Activated T-helper 1 cell treated with anti-CD3 and anti-CD28 coated beads, Interleukin-12 subunit alpha, Interleukin-12 subunit beta, Interleukin-2, Interleukin-4 antibody, amounts not matched to agents 30 ng/mL and 10 ng/mL and 1 ng/mL, durations not matched to agents 14 hours and 24 hours and 36 hours (primary cell): Measurements from ENCODE around the gene BTAF1. TPM values are rescaled to one million over a fixed set of nuclear protein-coding genes. Genes with fewer than 3 reads are reported as not detected.
"Not testable (repeated sequence)": the region's sequence is repeated elsewhere in the genome, so short reads cannot be mapped to it uniquely, and the experiment has no call there.

Experiments used
- DNase-seq: peaks from one replicate; pipeline ENCODE4 v3.0.0; 2021; ENCODE audit warnings: low spot score
- H3K27ac Mint-ChIP-seq: one replicate; pipeline ENCODE4 v1.8.0; 2021; ENCODE audit warnings: mild to moderate bottlenecking, mixed read lengths
- H3K27me3 Mint-ChIP-seq: one replicate; pipeline ENCODE4 v1.8.0; 2022; ENCODE audit warnings: mild to moderate bottlenecking, moderate library complexity, mixed read lengths; ENCODE audit not compliant: insufficient read depth
- H3K36me3 Mint-ChIP-seq: one replicate; pipeline ENCODE4 v1.8.0; 2021; ENCODE audit warnings: low read depth, mixed read lengths
- H3K4me1 Mint-ChIP-seq: one replicate; pipeline ENCODE4 v1.8.0; 2021; ENCODE audit warnings: low read depth, mixed read lengths
- H3K4me3 Mint-ChIP-seq: one replicate; pipeline ENCODE4 v1.8.0; 2021; ENCODE audit warnings: mild to moderate bottlenecking, moderate library complexity, mixed read lengths
- H3K9me3 Mint-ChIP-seq: one replicate; pipeline ENCODE4 v1.8.0; 2021; ENCODE audit warnings: mixed read lengths
- intact Hi-C: fragments of 100-400 bp; cut with micrococcal nuclease; formaldehyde crosslinking; loops from one replicate; pipeline ENCODE4 v1.15.1; 2024
- total RNA-seq: library from RNA; stranded (reverse); gene quantifications from 2 replicates; pipeline ENCODE4 v1.2.3, GENCODE V29; 2022

Gene BTAF1
- total RNA-seq, 1 donor from 2014 or later: 58.8 TPM

DNA sequence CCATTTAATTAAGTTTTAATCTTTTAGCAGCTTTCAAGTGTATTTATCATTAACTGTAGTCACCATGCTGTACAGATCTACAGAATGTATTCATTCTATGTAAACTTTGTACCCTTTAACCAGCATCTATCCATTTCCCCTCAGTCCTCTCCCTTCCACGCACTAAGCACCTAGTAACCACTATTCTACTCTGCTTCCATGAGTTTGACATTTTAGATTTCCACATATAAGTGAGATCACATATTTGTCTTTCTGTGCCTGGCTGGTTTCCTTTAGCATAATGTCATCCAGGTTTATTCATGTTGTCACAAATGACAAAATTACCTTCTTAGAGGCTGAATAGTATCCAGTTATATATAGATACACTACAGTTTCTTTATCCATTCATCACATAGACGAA lies 79.7 kb downstream of the BTAF1 start:
- peaks cover 5% of the 10 kb centered on the region for H3K4me1 Mint-ChIP-seq
- intact Hi-C loops: no loop called here
- H3K36me3 Mint-ChIP-seq: peaks cover 48% of the 10 kb centered on the region
- H3K27me3 Mint-ChIP-seq: no peaks in the 10 kb centered on the region
- H3K9me3 Mint-ChIP-seq: no peaks in the 10 kb centered on the region
- H3K27ac Mint-ChIP-seq: no peak overlapping the region
- no peak for DNase-seq
- no peak overlapping the region for H3K4me3 Mint-ChIP-seq

DNA sequence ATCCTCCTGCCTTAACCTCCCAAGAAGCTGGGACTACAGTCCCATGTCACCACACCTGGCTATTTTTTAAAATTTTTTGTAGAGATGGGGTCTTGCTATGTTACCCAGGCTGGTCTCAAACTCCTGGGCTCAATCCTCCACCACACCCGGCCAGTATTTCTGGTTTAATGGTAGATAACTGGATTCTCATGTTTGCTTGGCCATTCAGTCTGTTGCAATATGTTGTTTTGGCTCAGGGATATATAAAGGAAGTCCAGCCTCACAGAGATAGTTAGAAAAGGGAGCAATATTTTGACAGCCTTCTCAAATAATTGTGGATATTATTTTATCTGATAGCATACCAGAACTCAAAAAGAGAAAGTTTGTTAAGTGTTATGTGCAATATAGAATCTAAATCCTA lies 82.4 kb downstream of the BTAF1 start:
- DNase-seq: no peak
- intact Hi-C loops: no loop called here
- Mint-ChIP-seq H3K27me3 (no peaks in the 10 kb centered on the region), H3K9me3 (no peaks in the 10 kb centered on the region), H3K4me3 (no peak overlapping the region), H3K27ac (no peak overlapping the region), H3K4me1 (peaks cover 18% of the 10 kb centered on the region), H3K36me3 (peaks cover 51% of the 10 kb centered on the region)

DNA sequence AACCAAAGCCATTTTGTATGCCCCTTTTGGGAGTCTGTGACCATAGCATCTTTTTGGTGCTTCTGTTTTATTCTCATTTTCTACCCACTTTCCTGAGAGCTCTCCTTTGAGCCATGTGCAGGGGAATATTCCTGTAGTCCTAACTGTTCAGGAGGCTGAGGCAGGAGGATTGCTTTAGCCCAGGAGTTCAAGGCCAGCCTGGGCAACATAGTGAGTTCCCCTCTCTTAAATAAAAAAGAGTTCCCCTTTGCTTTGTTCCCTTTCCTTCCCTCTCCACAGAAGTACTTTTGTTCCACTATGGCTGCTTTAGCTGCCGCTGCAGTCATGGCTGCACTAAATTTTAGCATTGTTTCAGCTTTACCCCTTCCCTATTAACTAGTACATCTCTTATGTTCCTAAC lies 85.9 kb downstream of the BTAF1 start:
- peaks cover 24% of the 10 kb centered on the region for H3K4me1 Mint-ChIP-seq
- H3K4me3 Mint-ChIP-seq: no peak overlapping the region
- no peak overlapping the region for H3K27ac Mint-ChIP-seq
- no peaks in the 10 kb centered on the region for H3K9me3 Mint-ChIP-seq
- H3K27me3 Mint-ChIP-seq: no peaks in the 10 kb centered on the region
- DNase-seq: no peak
- intact Hi-C loops: no loop called here
- H3K36me3 Mint-ChIP-seq: peaks cover 44% of the 10 kb centered on the region

DNA sequence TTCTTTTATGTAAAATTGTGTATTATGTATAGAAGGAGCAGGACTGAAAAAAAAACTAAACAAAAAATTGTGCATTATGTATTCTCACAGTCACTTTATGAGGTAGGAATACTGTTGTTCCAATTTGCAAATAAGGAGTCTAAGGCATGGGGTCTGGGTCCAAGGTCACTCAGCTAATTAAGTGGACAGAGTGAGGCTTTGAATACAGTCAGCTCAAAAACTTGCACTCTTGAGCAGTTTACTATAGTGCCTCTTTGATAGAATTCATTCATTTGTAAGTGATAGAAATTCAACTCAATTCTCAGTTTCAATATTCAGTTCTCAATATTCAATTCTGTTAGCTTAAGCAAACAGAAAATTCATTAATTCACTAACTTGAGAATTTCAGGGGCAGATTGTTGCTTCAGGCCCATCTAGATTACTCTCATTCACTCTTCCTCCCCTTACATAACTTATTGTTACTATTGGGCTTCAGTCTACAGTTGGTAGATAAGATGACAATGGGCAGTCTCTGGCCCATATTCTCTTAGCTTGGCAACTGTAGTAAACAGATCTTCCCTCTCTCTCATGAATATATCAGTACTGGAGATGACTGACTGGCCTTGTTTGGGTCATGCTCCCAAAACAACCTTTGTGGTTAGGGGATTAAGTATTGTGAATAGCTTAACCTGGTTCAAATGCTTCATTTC lies 86.6 kb downstream of the BTAF1 start:
- peaks cover 39% of the 10 kb centered on the region for H3K36me3 Mint-ChIP-seq

DNA sequence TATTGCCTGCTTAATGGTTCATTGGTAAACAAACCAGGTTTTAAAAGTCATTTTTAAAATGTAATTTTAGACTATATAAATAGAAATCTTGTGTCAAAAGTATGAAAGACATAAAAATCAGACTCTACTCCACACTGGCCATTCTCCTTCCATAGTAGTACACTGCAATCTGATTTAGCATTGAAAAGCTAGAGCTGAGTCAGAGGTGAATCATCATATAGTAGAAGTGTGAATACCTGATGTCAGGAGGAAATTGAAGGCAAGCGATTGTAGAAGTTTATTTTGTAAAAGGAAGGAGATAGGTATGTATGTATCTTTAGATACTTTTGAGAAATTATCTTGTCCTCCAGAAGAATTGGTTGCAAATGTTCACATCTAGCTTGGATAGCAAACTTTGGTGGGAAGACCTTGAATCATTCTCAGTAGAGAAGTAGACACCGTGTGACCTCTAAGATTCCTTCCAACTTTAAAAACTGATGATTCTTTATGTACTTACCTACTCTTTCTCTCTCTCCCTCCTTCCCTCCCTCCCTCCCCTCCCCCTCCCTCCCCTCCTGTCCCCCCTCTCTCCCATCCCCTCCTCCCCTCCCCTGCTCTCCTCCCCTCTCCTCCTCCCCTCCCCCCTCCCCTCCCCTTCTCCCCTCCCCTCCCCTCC lies 88.1 kb downstream of the BTAF1 start:
- no peak for DNase-seq
- Mint-ChIP-seq H3K36me3 (peaks cover 40% of the 10 kb centered on the region), H3K4me3 (no peak overlapping the region), H3K27ac (no peak overlapping the region), H3K27me3 (no peaks in the 10 kb centered on the region), H3K9me3 (no peaks in the 10 kb centered on the region), H3K4me1 (peaks cover 19% of the 10 kb centered on the region)
- intact Hi-C loops: loop anchor here (2.0 kb wide), 1 partner anchor 37 kb away; no protein-coding TSS in a partner anchor

More for the DNA sequence above, 86.6 kb downstream of the BTAF1 start:
- Mint-ChIP-seq H3K4me1 (peaks cover 19% of the 10 kb centered on the region), H3K4me3 (no peak overlapping the region), H3K9me3 (no peaks in the 10 kb centered on the region), H3K27me3 (no peaks in the 10 kb centered on the region), H3K27ac (no peak overlapping the region)
- intact Hi-C loops: loop anchor here (2.0 kb wide), 1 partner anchor 35 kb away; no protein-coding TSS in a partner anchor
- DNase-seq: no peak

DNA sequence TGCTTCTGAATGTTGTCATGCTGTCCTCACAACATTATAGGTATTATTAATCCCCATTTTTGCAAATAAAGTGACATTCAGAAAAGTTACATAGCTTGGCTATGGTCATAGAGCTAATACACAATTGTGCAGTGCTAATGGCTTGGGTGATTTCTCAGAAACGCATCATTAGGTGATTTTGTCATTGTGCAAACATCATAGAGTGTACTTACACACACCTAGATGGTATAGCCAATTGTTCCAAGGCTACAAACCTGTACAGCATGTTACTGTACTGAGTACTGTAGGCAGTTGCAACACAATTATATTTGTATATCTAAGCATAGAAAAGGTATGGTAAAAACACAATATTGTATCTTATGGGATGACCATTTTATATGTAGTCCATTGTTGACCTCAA lies 91.0 kb downstream of the BTAF1 start:
- Mint-ChIP-seq H3K4me1 (peaks cover 18% of the 10 kb centered on the region), H3K27me3 (no peaks in the 10 kb centered on the region), H3K27ac (no peak overlapping the region), H3K9me3 (no peaks in the 10 kb centered on the region), H3K4me3 (no peak overlapping the region), H3K36me3 (peaks cover 51% of the 10 kb centered on the region)
- intact Hi-C loops: no loop called here
- no peak for DNase-seq

DNA sequence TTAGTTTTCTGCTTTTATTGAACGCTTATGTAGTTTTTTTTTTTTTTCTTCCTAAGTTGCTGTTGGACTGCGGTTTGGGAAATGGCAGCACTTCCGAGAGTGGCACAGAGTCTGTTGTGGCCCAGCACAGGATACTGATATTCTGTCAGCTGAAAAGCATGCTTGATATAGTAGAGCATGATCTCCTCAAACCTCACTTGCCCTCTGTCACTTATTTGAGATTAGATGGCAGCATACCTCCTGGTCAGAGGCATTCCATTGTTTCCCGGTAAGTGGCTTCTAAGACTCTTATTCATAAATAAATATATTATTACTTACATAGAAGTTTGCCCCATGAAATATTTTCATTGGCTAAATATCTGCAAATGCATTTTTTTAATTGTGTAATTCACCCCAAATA lies 101.1 kb downstream of the BTAF1 start:
- H3K27me3 Mint-ChIP-seq: no peaks in the 10 kb centered on the region
- H3K4me1 Mint-ChIP-seq: peaks cover 6% of the 10 kb centered on the region
- H3K36me3 Mint-ChIP-seq: peaks cover 51% of the 10 kb centered on the region
- no peak overlapping the region for H3K4me3 Mint-ChIP-seq
- intact Hi-C loops: no loop called here
- no peaks in the 10 kb centered on the region for H3K9me3 Mint-ChIP-seq
- no peak overlapping the region for H3K27ac Mint-ChIP-seq
- no peak for DNase-seq

DNA sequence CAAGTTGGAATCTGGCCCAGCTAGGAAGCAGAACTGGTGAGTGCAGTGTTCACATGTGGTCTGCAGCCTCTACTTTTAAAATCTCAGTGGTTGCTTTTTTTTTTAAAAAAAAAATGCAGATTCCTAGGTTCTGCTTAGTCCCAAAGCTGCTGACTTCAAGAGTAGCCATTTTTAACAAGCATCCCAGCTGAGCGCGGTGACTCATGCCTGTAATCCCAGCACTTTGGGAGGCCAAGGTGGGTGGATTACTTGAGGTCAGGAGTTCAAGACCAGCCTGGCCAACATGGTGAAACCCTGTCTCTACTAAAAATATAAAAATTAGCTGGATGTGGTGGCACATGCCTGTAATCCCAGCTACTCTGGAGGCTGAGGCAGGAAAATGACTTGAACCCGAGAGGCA lies 101.8 kb downstream of the BTAF1 start:
- DNase-seq, H3K4me3 Mint-ChIP-seq, H3K4me1 Mint-ChIP-seq, intact Hi-C loops, H3K27me3 Mint-ChIP-seq, H3K9me3 Mint-ChIP-seq, H3K27ac Mint-ChIP-seq: not testable (repeated sequence)
- peaks cover 50% of the 10 kb centered on the region for H3K36me3 Mint-ChIP-seq

DNA sequence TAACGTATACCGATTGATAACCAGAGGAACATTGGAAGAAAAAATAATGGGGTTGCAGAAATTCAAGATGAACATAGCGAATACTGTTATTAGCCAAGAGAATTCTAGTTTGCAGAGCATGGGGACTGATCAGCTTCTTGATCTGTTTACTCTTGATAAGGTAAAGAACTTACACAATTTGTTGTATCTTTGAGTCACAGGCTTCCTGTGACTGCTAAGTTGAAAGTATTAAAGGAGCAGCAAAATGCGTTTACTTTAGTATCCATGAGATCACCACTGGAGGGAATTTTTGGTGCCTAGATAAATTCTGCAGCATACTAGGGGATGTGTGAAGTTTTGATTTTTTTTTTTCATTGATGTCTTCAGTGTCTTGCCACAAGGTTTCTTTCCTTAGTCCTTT lies 103.6 kb downstream of the BTAF1 start:
- no peaks in the 10 kb centered on the region for H3K9me3 Mint-ChIP-seq
- intact Hi-C loops: no loop called here
- peaks cover 51% of the 10 kb centered on the region for H3K36me3 Mint-ChIP-seq
- no peaks in the 10 kb centered on the region for H3K27me3 Mint-ChIP-seq
- peaks cover 11% of the 10 kb centered on the region for H3K4me1 Mint-ChIP-seq
- no peak overlapping the region for H3K4me3 Mint-ChIP-seq
- H3K27ac Mint-ChIP-seq: no peak overlapping the region
- no peak for DNase-seq

DNA sequence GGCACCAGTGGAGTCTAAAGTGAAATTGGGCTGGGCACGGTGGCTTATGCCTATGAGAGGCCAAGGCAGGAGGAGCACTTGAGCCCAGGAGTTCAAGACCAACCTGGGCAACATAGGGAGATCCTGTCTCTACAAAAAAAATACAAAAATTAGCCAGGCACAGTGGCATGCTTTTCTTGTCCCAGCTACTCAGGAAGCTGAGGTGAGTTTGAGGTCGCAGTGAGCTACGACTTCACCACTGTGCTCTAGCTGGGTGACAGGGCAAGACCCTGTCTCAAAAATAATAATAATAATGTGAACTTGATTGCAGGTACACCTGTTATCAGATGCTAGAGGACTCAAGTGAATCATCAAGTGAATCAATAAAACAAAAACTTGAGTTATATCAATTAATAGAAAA lies 108.0 kb downstream of the BTAF1 start:
- H3K9me3 Mint-ChIP-seq: no peaks in the 10 kb centered on the region
- H3K27me3 Mint-ChIP-seq: no peaks in the 10 kb centered on the region
- peaks cover 9% of the 10 kb centered on the region for H3K4me1 Mint-ChIP-seq
- no peak overlapping the region for H3K27ac Mint-ChIP-seq
- no peak for DNase-seq
- H3K36me3 Mint-ChIP-seq: peaks cover 50% of the 10 kb centered on the region
- intact Hi-C loops: no loop called here
- no peak overlapping the region for H3K4me3 Mint-ChIP-seq

DNA sequence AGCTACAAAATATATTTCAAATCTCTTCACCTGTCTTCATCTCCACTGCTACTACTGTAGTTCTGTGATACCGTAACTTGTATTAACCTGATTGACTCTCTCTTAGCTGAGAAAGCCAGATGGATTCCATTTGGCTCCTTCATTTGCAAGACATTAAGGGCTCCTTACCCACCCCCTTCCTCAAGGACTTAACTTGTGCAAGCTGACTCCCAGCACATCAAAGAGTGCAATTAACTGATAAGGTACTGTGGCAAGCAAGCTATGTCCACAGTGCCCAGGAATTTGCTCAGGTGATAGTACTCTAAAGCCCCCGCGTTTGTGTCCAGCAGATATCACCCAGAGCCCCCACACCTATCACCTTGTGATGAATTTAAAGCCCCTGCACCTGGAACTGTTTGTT lies 109.5 kb downstream of the BTAF1 start:
- H3K36me3 Mint-ChIP-seq: peaks cover 37% of the 10 kb centered on the region
- H3K4me3 Mint-ChIP-seq, H3K27ac Mint-ChIP-seq, H3K27me3 Mint-ChIP-seq, H3K9me3 Mint-ChIP-seq, H3K4me1 Mint-ChIP-seq, intact Hi-C loops, DNase-seq: not testable (repeated sequence)

DNA sequence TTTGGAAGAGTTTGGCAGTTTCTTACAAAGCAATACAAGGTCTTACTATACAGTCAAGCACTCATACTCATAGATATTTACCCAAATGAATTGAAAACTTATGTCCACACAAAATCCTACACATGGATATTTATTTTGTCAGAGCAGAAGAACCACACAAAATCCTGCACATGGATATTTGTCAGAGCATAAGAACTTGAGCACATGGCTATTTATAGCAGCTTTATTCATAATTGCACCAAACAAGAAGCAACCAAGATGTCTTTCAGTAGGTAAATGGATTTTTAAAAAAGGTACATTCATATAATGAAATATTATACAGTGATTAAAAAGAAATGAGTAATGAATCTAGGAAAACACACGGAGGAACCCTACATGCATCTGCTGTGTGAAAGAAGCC lies 115.4 kb downstream of the BTAF1 start:
- H3K36me3 Mint-ChIP-seq: peaks cover 9% of the 10 kb centered on the region
- H3K4me1 Mint-ChIP-seq: no peaks in the 10 kb centered on the region
- no peaks in the 10 kb centered on the region for H3K27me3 Mint-ChIP-seq
- H3K9me3 Mint-ChIP-seq: no peaks in the 10 kb centered on the region
- no peak overlapping the region for H3K27ac Mint-ChIP-seq
- no peak overlapping the region for H3K4me3 Mint-ChIP-seq
- DNase-seq: no peak
- intact Hi-C loops: no loop called here

DNA sequence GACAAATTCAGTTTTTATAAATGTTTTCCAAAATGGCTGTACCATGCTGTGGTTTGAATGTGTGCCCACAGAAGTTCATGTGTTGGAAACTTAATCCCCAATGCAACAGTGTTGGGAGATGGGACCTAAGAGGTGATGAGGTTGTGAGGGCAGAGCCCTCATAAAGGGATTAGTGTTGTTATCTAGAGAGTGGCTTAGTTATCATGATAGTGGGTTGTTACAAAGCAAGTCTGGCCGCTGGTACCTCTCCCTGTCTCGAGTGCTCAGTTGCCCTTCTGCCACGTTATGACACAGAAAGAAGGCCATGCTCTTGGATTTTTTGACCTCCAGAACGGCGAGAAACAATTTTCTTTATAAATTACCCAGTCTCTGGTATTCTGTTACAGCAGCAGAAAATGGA lies 119.0 kb downstream of the BTAF1 start:
- intact Hi-C loops: no loop called here
- H3K9me3 Mint-ChIP-seq: no peaks in the 10 kb centered on the region
- no peak overlapping the region for H3K27ac Mint-ChIP-seq
- peaks cover under 1% of the 10 kb centered on the region for H3K4me1 Mint-ChIP-seq
- peaks cover under 1% of the 10 kb centered on the region for H3K36me3 Mint-ChIP-seq
- no peak for DNase-seq
- H3K27me3 Mint-ChIP-seq: no peaks in the 10 kb centered on the region
- no peak overlapping the region for H3K4me3 Mint-ChIP-seq
